ENCODE results near the gene DAPK1. TPM values are rescaled to one million over a fixed set of nuclear protein-coding genes. Genes with fewer than 3 reads are reported as not detected.

DAPK1 gene
- total and polyA plus RNA-seq, 10 of the 15 experiments (the other 5 are each of a cell fraction or from before 2014, with no cell fraction given) = 8.2 to 94.7 (median 51.6) TPM

- Histone ChIP-seq H3K27me3 (replicated peaks in 1 of 2; ENCODE audit: control insufficient read depth in 2 of 2, insufficient read depth in 2 of 2, low read length in 1 of 2) (no peaks in the 10 kb centered on the region), H3K4me2 (ENCODE audit: control insufficient read depth, insufficient read depth) (no peak overlapping the region), H3K79me2 (ENCODE audit: control insufficient read depth, insufficient read depth, low read length) (no peaks in the 10 kb centered on the region), H3K4me3 (no peak overlapping the region), H3K4me1 (ENCODE audit: control insufficient read depth, insufficient read depth, low read length) (peaks cover 14% of the 10 kb centered on the region), H3K27ac (ENCODE audit: control insufficient read depth, insufficient read depth) (no peak overlapping the region), H2AFZ (ENCODE audit: control insufficient read depth, low read depth, low read length) (no peak overlapping the region), H3K9ac (ENCODE audit: control insufficient read depth, insufficient read depth, low read length) (no peak overlapping the region), H3K9me3 (replicated peaks; ENCODE audit: control insufficient read depth, insufficient read depth, low read length) (no peaks in the 10 kb centered on the region), H4K20me1 (ENCODE audit: control insufficient read depth, insufficient read depth) (no peaks in the 10 kb centered on the region), H3K36me3 (ENCODE audit: control insufficient read depth in 2 of 2, insufficient read depth in 2 of 2, low read length in 1 of 2) (no peaks in the 10 kb centered on the region; a peak in 1 of 4 replicates)
- ChIA-PET CTCF (no interaction called here), RAD21 (ENCODE audit: unreplicated experiment) (no interaction called here), POLR2A (interaction anchor here (3.5 kb wide), 1 partner anchor 12 kb away, joined by 21 read pairs; no protein-coding TSS in a partner anchor), SMC1A (ENCODE audit: uncharacterized antibody, unreplicated experiment) (no interaction called here)
- ATAC-seq (no peak), FAIRE-seq (no peak), DNase-seq (ENCODE audit: low read depth, low spot score) (no peak)
- TF ChIP-seq POLR2AphosphoS5 (IDR thresholded peaks at IDR 0.05; ENCODE audit: low read length) (no peak), SIN3A (IDR thresholded peaks at IDR 0.05; ENCODE audit: low read depth, low read length) (no peak), BCL3 (IDR thresholded peaks at IDR 0.05; ENCODE audit: borderline replicate concordance, insufficient read depth, low read depth, low read length, poor library complexity, severe bottlenecking) (no peak), BCLAF1 (IDR thresholded peaks at IDR 0.05) (no peak), SIX5 (IDR thresholded peaks at IDR 0.05; ENCODE audit: low read depth, low read length, severe bottlenecking) (no peak), IKZF2 (IDR thresholded peaks at IDR 0.05) (no peak), ZNF274 (IDR thresholded peaks at IDR 0.05; ENCODE audit: insufficient read depth, insufficient read length) (no peak)
- no TSS peak for BruUV-seq (replicated peaks)
- in situ Hi-C loops (cut with MboI) (no loop called here), intact Hi-C loops (cut with micrococcal nuclease; ENCODE audit: unreplicated experiment) (no loop called here)
- 89% methylated on average over 6 of the region's 6 CpGs for WGBS (ENCODE audit: insufficient coverage, insufficient replicate concordance, low lambda C conversion rate, missing lambda C conversion rate)
Observed at GRCh38 chr9:87467187-87467586, 30.5 kb upstream of the DAPK1 start.
